GM12878 (cell line): ENCODE data around the gene CAV1.
A peak's percentile ranks its signal among the peaks of the same experiment; 100 is the strongest.

ENCODE experiments used
- CTCF ChIP-seq, 3 experiments: IDR thresholded peaks in 2 of 3; conservative IDR thresholded peaks in 1 of 3; 2 replicates each; pipeline ENCODE4 v1.5.1; 2011; ENCODE audit warnings: low read depth in 3 of 3, low read length in 3 of 3, mild to moderate bottlenecking in 3 of 3, control low read depth in 2 of 3, moderate library complexity in 2 of 3, inconsistent platforms in 1 of 3, mixed read lengths in 1 of 3; ENCODE audit not compliant: control insufficient read depth in 2 of 3, insufficient read depth in 1 of 3; ENCODE audit errors: extremely low read depth in 1 of 3
- HDAC6 ChIP-seq: fragments of 200-600 bp; sonication (generic); IDR thresholded peaks from one replicate; pipeline ENCODE4 v1.8.0; 2017; ENCODE audit warnings: antibody characterized with exemption; ENCODE audit not compliant: unreplicated experiment
- JUNB ChIP-seq: IDR thresholded peaks from 2 replicates; pipeline ENCODE4 v1.6.1; 2016; ENCODE audit warnings: antibody characterized with exemption, mild to moderate bottlenecking
- POLR2A ChIP-seq: IDR thresholded peaks from 2 replicates; pipeline ENCODE4 v1.6.1; 2011; ENCODE audit warnings: low read depth, mild to moderate bottlenecking, low read length
- POLR2AphosphoS2 ChIP-seq: IDR thresholded peaks from 2 replicates; pipeline ENCODE4 v1.6.1; 2011; ENCODE audit warnings: low read depth, mild to moderate bottlenecking, low read length, improper control_type of control experiment, moderate library complexity
- RAD21 ChIP-seq: IDR thresholded peaks from 2 replicates; pipeline ENCODE4 v1.6.1; 2011; ENCODE audit warnings: mild to moderate bottlenecking, low read depth, low read length, moderate library complexity; ENCODE audit not compliant: insufficient read depth
- RFX5 ChIP-seq: IDR thresholded peaks from 2 replicates; pipeline ENCODE4 v1.6.1; 2011; ENCODE audit warnings: low read depth, low read length, improper control_type of control experiment
- SREBF2 ChIP-seq: IDR thresholded peaks from 2 replicates; pipeline ENCODE4 v1.6.1; 2012; ENCODE audit warnings: mild to moderate bottlenecking, low read length
- SRF ChIP-seq, 2 experiments: IDR thresholded peaks; 2 replicates each; pipeline ENCODE4 v1.6.1; 2011; ENCODE audit warnings: low read depth in 2 of 2, low read length in 2 of 2, mild to moderate bottlenecking in 1 of 2, moderate library complexity in 1 of 2
- ZBTB11 ChIP-seq: fragments of 450-650 bp; formaldehyde crosslinking; IDR thresholded peaks from 2 replicates; pipeline ENCODE4 v1.5.0; 2022; ENCODE audit warnings: mild to moderate bottlenecking, missing genetic modification characterization
- TF ChIP-seq, protein P1 (sequence below): IDR thresholded peaks from 2 replicates; pipeline ENCODE4 v1.6.1; 2012; ENCODE audit warnings: low read length, inconsistent platforms

GRCh38 chr7:116588225-116588624 lies 63.4 kb downstream of the CAV1 start:
- TF ChIP-seq ZBTB11 (CRISPR knock-in tag) (no peak), CTCF (IDR thresholded peaks at IDR 0.05 in 2 of 3, conservative IDR thresholded peaks at IDR 0.05 in 1 of 3; ENCODE audit: control insufficient read depth in 2 of 3, extremely low read depth in 1 of 3, insufficient read depth in 1 of 3, low read depth in 3 of 3, low read length in 3 of 3) (no peak), RAD21 (peak; percentile 13; the same call in 1 of the 2 replicates), SRF (IDR thresholded peaks at IDR 0.05; ENCODE audit: low read depth in 2 of 2, low read length in 2 of 2) (no peak), POLR2AphosphoS2 (no peak), JUNB (no peak), POLR2A (no peak), RFX5 (no peak), HDAC6 (no peak), SREBF2 (no peak)
- TF ChIP-seq, protein P1, sequence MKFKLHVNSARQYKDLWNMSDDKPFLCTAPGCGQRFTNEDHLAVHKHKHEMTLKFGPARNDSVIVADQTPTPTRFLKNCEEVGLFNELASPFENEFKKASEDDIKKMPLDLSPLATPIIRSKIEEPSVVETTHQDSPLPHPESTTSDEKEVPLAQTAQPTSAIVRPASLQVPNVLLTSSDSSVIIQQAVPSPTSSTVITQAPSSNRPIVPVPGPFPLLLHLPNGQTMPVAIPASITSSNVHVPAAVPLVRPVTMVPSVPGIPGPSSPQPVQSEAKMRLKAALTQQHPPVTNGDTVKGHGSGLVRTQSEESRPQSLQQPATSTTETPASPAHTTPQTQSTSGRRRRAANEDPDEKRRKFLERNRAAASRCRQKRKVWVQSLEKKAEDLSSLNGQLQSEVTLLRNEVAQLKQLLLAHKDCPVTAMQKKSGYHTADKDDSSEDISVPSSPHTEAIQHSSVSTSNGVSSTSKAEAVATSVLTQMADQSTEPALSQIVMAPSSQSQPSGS, result peak; percentile 24; the same call in 1 of the 2 replicates
